DMS 273 (cell line): ENCODE data around the gene RCVRN.
A peak's percentile ranks its signal among the peaks of the same experiment; 100 is the strongest.

Experiments
- DNase-seq: peaks from one replicate; lab custom pipeline; 2025; ENCODE audit not compliant: unreplicated experiment; lab: John Stamatoyannopoulos, UW

RCVRN gene

GRCh38 chr17:9859781-9860180 lies 45.3 kb downstream of the RCVRN start:
- no peak for DNase-seq

GRCh38 chr17:9855036-9855435 lies 50.0 kb downstream of the RCVRN start:
- DNase-seq, result no peak

DNA sequence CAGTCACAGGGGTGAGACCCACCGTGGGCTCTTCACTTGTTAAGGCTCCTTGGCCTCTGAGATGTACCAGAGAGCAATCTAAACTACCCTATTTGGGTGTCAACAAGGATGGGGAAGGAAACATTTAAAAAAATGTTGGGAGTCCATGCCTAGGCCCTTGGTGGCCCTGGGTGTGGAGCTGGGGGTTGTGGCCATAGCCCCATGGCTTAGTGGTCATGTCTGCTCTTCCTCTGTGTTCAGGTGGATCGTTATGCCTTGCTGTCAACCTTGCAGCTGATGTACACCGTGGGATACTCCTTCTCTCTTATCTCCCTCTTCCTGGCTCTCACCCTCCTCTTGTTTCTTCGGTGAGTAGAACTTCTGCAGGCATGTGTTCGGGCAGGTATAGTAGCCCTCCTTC lies 50.8 kb downstream of the RCVRN start:
- DNase-seq, result no peak

DNA sequence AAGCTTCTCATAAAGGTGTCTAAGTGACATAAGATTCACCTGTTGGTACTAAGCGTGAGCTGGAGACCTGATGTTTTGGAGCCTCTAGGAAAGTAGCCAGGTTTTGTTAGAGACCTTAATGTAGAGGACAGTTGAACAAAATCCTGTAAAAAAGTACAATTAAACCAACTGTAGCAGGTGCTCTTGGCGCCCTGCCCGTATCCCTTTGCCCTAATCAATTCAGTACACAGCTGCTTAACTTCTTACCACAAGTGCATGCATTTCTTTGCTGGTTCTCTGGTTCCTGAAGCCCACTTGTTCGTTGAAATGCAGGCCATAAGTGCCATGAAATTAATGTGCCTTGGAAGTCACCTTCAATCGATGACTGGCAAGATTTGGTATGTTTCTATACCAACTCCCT lies 54.9 kb downstream of the RCVRN start:
- DNase-seq, result peak; percentile 30
